Parathyroid adenoma (tissue), 2 donors: ENCODE measurements around the gene PI16.

Experiments
- H2AFZ ChIP-seq: fragments of 300-600 bp; sonication (generic); one replicate; pipeline ENCODE4 v1.7.0; 2017; ENCODE audit warnings: antibody characterized with exemption, mild to moderate bottlenecking
- H3K27ac ChIP-seq: fragments of 300-600 bp; sonication (generic); one replicate; pipeline ENCODE4 v1.7.0; 2017
- H3K27me3 ChIP-seq: fragments of 300-600 bp; sonication (generic); one replicate; pipeline ENCODE4 v1.7.0; 2017; ENCODE audit warnings: low read length; ENCODE audit not compliant: control insufficient read depth, insufficient read depth
- H3K36me3 ChIP-seq: fragments of 300-600 bp; sonication (generic); one replicate; pipeline ENCODE4 v1.7.0; 2017; ENCODE audit warnings: low read length; ENCODE audit not compliant: control insufficient read depth, insufficient read depth
- H3K4me1 ChIP-seq: fragments of 300-600 bp; sonication (generic); one replicate; pipeline ENCODE4 v1.7.0; 2017; ENCODE audit warnings: control low read depth
- H3K4me2 ChIP-seq: fragments of 300-600 bp; sonication (generic); one replicate; pipeline ENCODE4 v1.7.0; 2017; ENCODE audit warnings: low read length
- H3K4me3 ChIP-seq: fragments of 300-600 bp; sonication (generic); one replicate; pipeline ENCODE4 v1.7.0; 2017; ENCODE audit warnings: low read depth, low read length
- H3K79me2 ChIP-seq: fragments of 300-600 bp; sonication (generic); one replicate; pipeline ENCODE4 v1.7.0; 2017; ENCODE audit warnings: control low read depth
- H3K9ac ChIP-seq: fragments of 300-600 bp; sonication (generic); one replicate; pipeline ENCODE4 v1.7.0; 2017; ENCODE audit warnings: mild to moderate bottlenecking
- H3K9me3 ChIP-seq: fragments of 300-600 bp; sonication (generic); one replicate; pipeline ENCODE4 v1.7.0; 2017; ENCODE audit warnings: low read length; ENCODE audit not compliant: control insufficient read depth
- TF ChIP-seq, protein P1 (sequence below): fragments of 300-600 bp; sonication (generic); IDR thresholded peaks from one replicate; pipeline ENCODE4 v1.7.0; 2017; ENCODE audit warnings: antibody characterized with exemption, mild to moderate bottlenecking
- donor health status: primary hyperparathyroidism.

The PI16 gene

DNA sequence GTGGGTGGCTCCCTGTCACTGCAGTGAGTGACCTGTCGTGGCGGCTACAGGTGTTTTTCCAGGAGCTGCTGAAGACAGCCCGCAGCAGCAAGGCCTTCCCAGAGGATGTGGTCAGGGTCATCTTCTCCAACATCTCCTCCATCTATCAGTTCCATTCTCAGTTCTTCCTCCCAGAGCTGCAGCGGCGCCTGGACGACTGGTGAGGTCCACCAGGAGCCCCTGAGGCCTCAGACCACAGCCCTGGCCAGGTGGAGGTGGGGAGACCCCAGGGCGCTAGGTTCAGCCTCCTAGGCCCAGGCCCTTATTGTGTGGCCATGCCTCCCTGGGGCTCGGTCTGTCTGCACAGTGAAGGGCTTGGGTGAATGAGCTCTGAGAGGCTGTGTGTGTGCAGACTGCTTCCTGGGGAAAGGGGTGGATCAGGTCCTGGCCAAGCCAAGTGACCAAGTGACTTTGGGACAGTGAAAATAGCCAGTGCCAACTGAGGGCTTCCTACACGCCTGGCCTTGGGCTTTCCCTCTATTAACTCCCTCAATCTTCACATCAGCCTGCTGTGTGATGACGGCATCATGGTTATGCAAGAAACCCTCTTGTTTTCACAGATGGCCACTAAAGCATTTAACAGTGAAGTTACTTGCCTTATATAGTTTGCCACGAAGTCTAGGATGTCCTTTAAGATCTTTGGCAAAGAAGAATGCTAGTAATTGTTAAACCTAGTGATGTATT lies 57.3 kb downstream of the PI16 start:
- no peaks in the 10 kb centered on the region for H3K27me3 ChIP-seq
- no peaks in the 10 kb centered on the region for H3K4me1 ChIP-seq
- no peak overlapping the region for H3K4me3 ChIP-seq
- H3K27ac ChIP-seq: no peak overlapping the region
- no peaks in the 10 kb centered on the region for H3K36me3 ChIP-seq
- H2AFZ ChIP-seq: no peak overlapping the region
- H3K4me2 ChIP-seq: no peak overlapping the region
- TF ChIP-seq, protein P1, sequence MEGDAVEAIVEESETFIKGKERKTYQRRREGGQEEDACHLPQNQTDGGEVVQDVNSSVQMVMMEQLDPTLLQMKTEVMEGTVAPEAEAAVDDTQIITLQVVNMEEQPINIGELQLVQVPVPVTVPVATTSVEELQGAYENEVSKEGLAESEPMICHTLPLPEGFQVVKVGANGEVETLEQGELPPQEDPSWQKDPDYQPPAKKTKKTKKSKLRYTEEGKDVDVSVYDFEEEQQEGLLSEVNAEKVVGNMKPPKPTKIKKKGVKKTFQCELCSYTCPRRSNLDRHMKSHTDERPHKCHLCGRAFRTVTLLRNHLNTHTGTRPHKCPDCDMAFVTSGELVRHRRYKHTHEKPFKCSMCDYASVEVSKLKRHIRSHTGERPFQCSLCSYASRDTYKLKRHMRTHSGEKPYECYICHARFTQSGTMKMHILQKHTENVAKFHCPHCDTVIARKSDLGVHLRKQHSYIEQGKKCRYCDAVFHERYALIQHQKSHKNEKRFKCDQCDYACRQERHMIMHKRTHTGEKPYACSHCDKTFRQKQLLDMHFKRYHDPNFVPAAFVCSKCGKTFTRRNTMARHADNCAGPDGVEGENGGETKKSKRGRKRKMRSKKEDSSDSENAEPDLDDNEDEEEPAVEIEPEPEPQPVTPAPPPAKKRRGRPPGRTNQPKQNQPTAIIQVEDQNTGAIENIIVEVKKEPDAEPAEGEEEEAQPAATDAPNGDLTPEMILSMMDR: no peak
- no peaks in the 10 kb centered on the region for H3K79me2 ChIP-seq
- no peak overlapping the region for H3K9ac ChIP-seq
- no peaks in the 10 kb centered on the region for H3K9me3 ChIP-seq

DNA sequence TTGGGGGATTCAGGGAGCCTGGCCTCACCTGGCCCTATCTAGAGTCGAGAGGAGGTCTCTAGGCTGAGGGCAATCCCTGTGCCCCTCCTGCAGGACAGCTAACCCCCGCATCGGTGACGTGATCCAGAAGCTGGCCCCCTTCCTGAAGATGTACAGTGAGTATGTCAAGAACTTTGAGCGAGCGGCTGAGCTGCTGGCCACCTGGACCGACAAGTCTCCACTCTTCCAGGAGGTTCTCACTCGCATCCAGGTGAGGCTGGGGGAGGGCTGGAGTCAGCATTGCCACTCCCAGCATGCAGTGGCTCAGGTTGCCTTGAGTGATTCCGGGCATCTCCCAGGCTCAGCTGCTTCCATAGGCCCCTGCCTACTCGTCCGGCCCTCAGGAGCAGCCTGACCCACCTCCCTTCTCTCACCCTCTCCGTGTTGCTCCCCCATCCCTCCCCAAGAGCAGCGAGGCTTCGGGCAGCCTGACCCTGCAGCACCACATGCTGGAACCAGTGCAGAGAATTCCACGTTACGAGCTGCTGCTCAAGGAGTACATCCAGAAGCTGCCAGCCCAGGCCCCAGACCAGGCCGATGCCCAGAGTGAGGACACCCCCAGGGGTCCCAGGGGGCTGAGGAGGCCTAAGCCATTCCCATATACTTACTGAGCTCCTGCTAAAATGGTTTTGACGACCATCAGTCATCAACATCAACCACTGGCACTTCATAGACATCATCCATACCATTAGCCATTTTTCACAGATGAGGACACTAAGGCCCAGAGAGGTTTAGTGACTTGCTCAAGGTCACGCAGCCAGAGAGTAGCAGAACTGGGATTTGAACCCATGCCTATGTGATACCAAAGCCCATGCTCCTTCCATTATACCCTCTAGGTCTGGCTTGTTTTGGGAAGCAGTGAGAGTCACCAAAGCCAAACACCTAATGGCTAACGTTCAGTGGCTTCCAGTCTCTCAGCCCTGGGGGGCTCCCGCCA lies 59.3 kb downstream of the PI16 start:
- Histone ChIP-seq H2AFZ (no peak overlapping the region), H3K4me3 (no peak overlapping the region), H3K27ac (no peak overlapping the region), H3K4me2 (no peak overlapping the region), H3K9me3 (no peaks in the 10 kb centered on the region), H3K9ac (no peak overlapping the region), H3K27me3 (no peaks in the 10 kb centered on the region), H3K36me3 (no peaks in the 10 kb centered on the region), H3K4me1 (peaks cover 6% of the 10 kb centered on the region), H3K79me2 (peaks cover 2% of the 10 kb centered on the region)
- TF ChIP-seq, protein P1: no peak
